Raji (cell line): ENCODE measurements around the gene MYMK.

Source experiments
- POLR2A ChIP-seq: IDR thresholded peaks from 2 replicates; pipeline ENCODE4 v1.6.1; 2011; ENCODE audit warnings: low read depth, low read length, control low read depth; ENCODE audit not compliant: insufficient read depth

The MYMK gene

GRCh38 chr9:133492061-133493021, 32.4 kb downstream of the MYMK start:
- TF ChIP-seq POLR2A, result no peak

GRCh38 chr9:133491656-133491925, 33.2 kb downstream of the MYMK start:
- no peak for TF ChIP-seq POLR2A

- no peak for TF ChIP-seq POLR2A
Observed at GRCh38 chr9:133490865-133491655, 33.7 kb downstream of the MYMK start.

GRCh38 chr9:133490201-133490681, 34.5 kb downstream of the MYMK start:
- no peak for TF ChIP-seq POLR2A

GRCh38 chr9:133489253-133490190, 35.2 kb downstream of the MYMK start:
- no peak for TF ChIP-seq POLR2A

GRCh38 chr9:133488686-133489252, 36.0 kb downstream of the MYMK start:
- TF ChIP-seq POLR2A, result no peak

- no peak for TF ChIP-seq POLR2A
Observed at GRCh38 chr9:133487331-133487725, 37.4 kb downstream of the MYMK start.

- no peak for TF ChIP-seq POLR2A
Observed at GRCh38 chr9:133485531-133486260, 39.1 kb downstream of the MYMK start.

GRCh38 chr9:133484671-133485437, 39.9 kb downstream of the MYMK start:
- TF ChIP-seq POLR2A, result no peak

GRCh38 chr9:133483611-133484010, 41.1 kb downstream of the MYMK start:
- TF ChIP-seq POLR2A, result no peak

GRCh38 chr9:133478851-133479711, 45.7 kb downstream of the MYMK start, which contains the start of gene SLC2A6:
SLC2A6 (minus strand) TSS chr9:133479099; CDS start chr9:133479059, 40 bp downstream.
- peak; percentile 80 for TF ChIP-seq POLR2A
